Spinal cord (tissue), 10 donors: Measurements from ENCODE around the gene PASK. TPM values are rescaled to one million over a fixed set of nuclear protein-coding genes. Genes with fewer than 3 reads are reported as not detected.

ENCODE experiments used
- DNase-seq, 6 donors: peaks; one replicate each; pipeline versions ENCODE4 v3.0.0 to v3.0.0-alpha.2; 2013 to 2015; ENCODE audit warnings: low spot score in 6 of 6, low read depth in 4 of 6
- H3K27ac ChIP-seq: one replicate; pipeline ENCODE4 v1.5.1; 2013; ENCODE audit warnings: low read depth, low read length, control low read depth
- H3K27me3 ChIP-seq: one replicate; pipeline ENCODE4 v1.6.1; 2013; ENCODE audit warnings: low read length; ENCODE audit not compliant: control insufficient read depth, insufficient read depth
- H3K36me3 ChIP-seq: one replicate; pipeline ENCODE4 v1.6.1; 2013; ENCODE audit warnings: low read length; ENCODE audit not compliant: control insufficient read depth, insufficient read depth
- H3K4me1 ChIP-seq: one replicate; pipeline ENCODE4 v1.6.1; 2013; ENCODE audit warnings: low read length; ENCODE audit not compliant: control insufficient read depth, insufficient read depth
- H3K4me3 ChIP-seq: one replicate; pipeline ENCODE4 v1.5.1; 2013; ENCODE audit warnings: low read depth, low read length, control low read depth
- H3K9me3 ChIP-seq: one replicate; pipeline ENCODE4 v1.6.1; 2013; ENCODE audit warnings: low read length; ENCODE audit not compliant: control insufficient read depth, insufficient read depth
- WGBS: methylation state at CpG from one replicate; pipeline ENCODE4 v1.1.5; 2013; ENCODE audit warnings: missing lambda C conversion rate; ENCODE audit not compliant: insufficient coverage; 5-methylcytosine and 5-hydroxymethylcytosine counted together
- polyA plus RNA-seq, 2 donors: library from polyadenylated mRNA; unstranded; fragments of 120-200 nt; gene quantifications; one replicate each; pipeline ENCODE4 v1.2.1, GENCODE V29; 2013; ENCODE audit not compliant: insufficient read length in 2 of 2
- total RNA-seq, 2 donors: library from RNA; depleted of rRNA in 1 of 2; stranded (reverse); fragments of 120-200 nt in 1 of 2; fragments of >200 nt in 1 of 2; gene quantifications; one replicate each; pipeline versions ENCODE4 v1.2.3 to v1.2.4, GENCODE V29; 2013 to 2014
- donor health status: healthy.

Gene PASK
- total and polyA plus RNA-seq, 4 donors: 8.6 to 25.3 (median 14.6) TPM

DNA sequence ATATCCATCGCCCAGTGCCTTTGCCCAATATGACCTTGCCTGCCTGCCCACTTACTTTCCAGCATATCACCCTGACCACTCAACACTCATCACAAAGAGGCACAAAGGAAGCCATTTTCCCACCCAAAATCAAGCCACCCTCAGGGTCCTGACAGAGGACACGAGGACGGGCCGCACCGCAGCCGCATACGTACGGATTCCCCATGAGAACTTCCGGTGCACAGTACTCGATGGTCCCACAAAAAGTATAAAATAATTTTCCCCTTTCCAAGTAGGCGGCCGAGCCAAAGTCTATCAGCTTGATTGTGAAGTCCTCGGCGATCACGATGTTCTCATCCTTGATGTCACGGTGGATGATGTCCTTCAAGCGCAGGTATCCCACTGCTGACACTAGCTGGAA, 37.2 kb downstream of the PASK start:
- Histone ChIP-seq H3K36me3 (peaks cover 65% of the 10 kb centered on the region), H3K9me3 (no peaks in the 10 kb centered on the region), H3K4me1 (no peaks in the 10 kb centered on the region), H3K27me3 (no peaks in the 10 kb centered on the region), H3K4me3 (no peak overlapping the region), H3K27ac (no peak overlapping the region)
- 88% methylated on average over 14 of the region's 17 CpGs for WGBS
- DNase-seq: no peak

DNA sequence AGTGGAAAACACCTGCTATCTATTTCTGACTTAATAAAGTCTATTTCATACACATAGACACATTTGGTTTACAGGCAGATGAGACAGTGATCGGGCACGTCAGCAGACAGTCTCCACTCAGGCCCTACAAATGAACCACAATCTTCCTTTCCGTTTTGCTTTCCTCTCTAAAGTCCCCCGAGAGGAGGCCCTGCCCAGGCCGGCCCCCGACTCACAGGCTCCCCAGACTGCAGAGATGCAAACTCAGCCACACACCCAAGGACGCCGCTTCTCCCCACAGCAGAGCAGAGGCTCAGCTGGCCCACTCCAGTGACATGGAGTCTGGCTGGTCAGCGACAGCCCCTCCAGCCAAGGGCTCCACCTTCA, 37.8 kb downstream of the PASK start:
- DNase-seq: no peak
- Histone ChIP-seq H3K9me3 (no peaks in the 10 kb centered on the region), H3K27ac (no peak overlapping the region), H3K27me3 (no peaks in the 10 kb centered on the region), H3K4me3 (no peak overlapping the region), H3K36me3 (peaks cover 65% of the 10 kb centered on the region), H3K4me1 (no peaks in the 10 kb centered on the region)
- WGBS: 88% methylated on average over 9 of the region's 9 CpGs

- 89% methylated on average over 18 of the region's 19 CpGs for WGBS
- no peak for DNase-seq
- H3K27me3 ChIP-seq: no peaks in the 10 kb centered on the region
- peaks cover 60% of the 10 kb centered on the region for H3K36me3 ChIP-seq
- H3K27ac ChIP-seq: no peak overlapping the region
- no peaks in the 10 kb centered on the region for H3K9me3 ChIP-seq
- H3K4me1 ChIP-seq: no peaks in the 10 kb centered on the region
- H3K4me3 ChIP-seq: no peak overlapping the region
Observed at GRCh38 chr2:241110607-241111439, 38.4 kb downstream of the PASK start.

- no peak overlapping the region for H3K4me3 ChIP-seq
- 87% methylated on average over 9 of the region's 9 CpGs for WGBS
- peaks cover 57% of the 10 kb centered on the region for H3K36me3 ChIP-seq
- H3K9me3 ChIP-seq: no peaks in the 10 kb centered on the region
- no peaks in the 10 kb centered on the region for H3K27me3 ChIP-seq
- H3K4me1 ChIP-seq: no peaks in the 10 kb centered on the region
- H3K27ac ChIP-seq: no peak overlapping the region
- no peak for DNase-seq
Observed at GRCh38 chr2:241110089-241110606, 39.1 kb downstream of the PASK start.

- Histone ChIP-seq H3K4me3 (no peak overlapping the region), H3K27me3 (no peaks in the 10 kb centered on the region), H3K36me3 (peaks cover 54% of the 10 kb centered on the region), H3K27ac (no peak overlapping the region), H3K4me1 (no peaks in the 10 kb centered on the region), H3K9me3 (no peaks in the 10 kb centered on the region)
- WGBS: 97% methylated on average over 9 of the region's 14 CpGs
- no peak for DNase-seq
Observed at GRCh38 chr2:241109210-241110088, 39.8 kb downstream of the PASK start.

GRCh38 chr2:241108271-241109209, 40.7 kb downstream of the PASK start:
- H3K4me1 ChIP-seq: no peaks in the 10 kb centered on the region
- no peaks in the 10 kb centered on the region for H3K9me3 ChIP-seq
- DNase-seq: no peak
- WGBS: 93% methylated on average over 27 of the region's 35 CpGs
- no peaks in the 10 kb centered on the region for H3K27me3 ChIP-seq
- peaks cover 52% of the 10 kb centered on the region for H3K36me3 ChIP-seq
- no peak overlapping the region for H3K27ac ChIP-seq
- H3K4me3 ChIP-seq: no peak overlapping the region

GRCh38 chr2:241107031-241107783, 42.1 kb downstream of the PASK start:
- Histone ChIP-seq H3K36me3 (peaks cover 51% of the 10 kb centered on the region), H3K4me1 (peaks cover 5% of the 10 kb centered on the region), H3K9me3 (no peaks in the 10 kb centered on the region), H3K27ac (no peak overlapping the region), H3K27me3 (no peaks in the 10 kb centered on the region), H3K4me3 (no peak overlapping the region)
- DNase-seq: no peak
- 99% methylated on average over 7 of the region's 9 CpGs for WGBS

DNA sequence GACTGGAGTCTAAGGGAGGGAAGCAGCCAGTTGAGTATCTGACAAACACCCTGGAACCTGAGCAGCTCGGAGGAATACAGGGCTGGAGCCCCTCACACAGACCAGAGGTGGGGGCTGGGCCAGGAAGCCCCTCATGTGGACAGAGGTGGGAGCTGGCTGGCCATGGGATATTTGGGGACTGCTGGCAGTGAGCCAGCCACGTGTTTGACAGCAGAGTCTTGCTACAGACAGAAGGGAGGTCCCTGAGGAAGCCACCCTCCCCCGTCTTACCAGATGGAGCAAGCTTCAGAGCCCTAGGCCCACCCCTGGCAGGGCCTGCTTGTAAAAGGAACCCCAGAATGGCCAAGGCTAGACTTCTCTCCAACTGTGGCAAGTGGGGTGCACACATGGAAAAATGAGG, 43.6 kb downstream of the PASK start:
- WGBS: 81% methylated on average over 3 of the region's 3 CpGs
- no peak overlapping the region for H3K4me3 ChIP-seq
- H3K36me3 ChIP-seq: peaks cover 39% of the 10 kb centered on the region
- H3K9me3 ChIP-seq: no peaks in the 10 kb centered on the region
- H3K4me1 ChIP-seq: peaks cover 12% of the 10 kb centered on the region
- DNase-seq: no peak
- no peak overlapping the region for H3K27ac ChIP-seq
- H3K27me3 ChIP-seq: no peaks in the 10 kb centered on the region
